ENCODE results near the gene CBFA2T2.

- TF ChIP-seq CTCF (conservative IDR thresholded peaks at IDR 0.05): no peak
- no peak for TF ChIP-seq EZH2 (IDR thresholded peaks at IDR 0.05; ENCODE audit: low read depth)
Measured at GRCh38 chr20:33630507-33630906, 140.6 kb downstream of the CBFA2T2 start.
